ENCODE results near the gene SNED1. TPM values are rescaled to one million over a fixed set of nuclear protein-coding genes. Genes with fewer than 3 reads are reported as not detected.

SNED1 gene
- polyA plus RNA-seq, 3 donors = 0.02 to 3.4 (median 0.12) TPM

DNA sequence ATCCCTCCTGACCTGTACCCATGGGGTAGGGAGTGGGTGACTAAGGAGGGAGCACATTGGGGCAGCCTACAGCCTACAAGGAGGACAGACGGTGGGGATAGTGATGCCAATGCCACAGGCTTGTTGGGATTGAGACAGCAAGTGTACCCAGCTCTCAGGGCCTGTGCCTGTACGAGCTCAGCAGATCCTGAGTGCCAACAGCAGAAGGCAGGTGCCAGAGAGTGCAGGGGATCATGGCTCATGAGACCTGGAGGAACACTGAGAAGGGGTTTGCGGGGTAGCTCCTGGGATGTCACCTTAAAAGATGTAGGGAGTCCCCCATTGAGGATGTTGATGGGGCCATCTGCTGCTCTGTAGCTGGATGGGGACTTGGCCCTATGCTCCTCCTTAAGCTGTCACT lies 10.3 kb upstream of the SNED1 start:
- Mint-ChIP-seq H3K36me3 (no peaks in the 10 kb centered on the region), H3K4me3 (no peak overlapping the region), H3K4me1 (peaks cover 18% of the 10 kb centered on the region), H3K9me3 (peaks cover 0 to 5% (median 2%) of the 10 kb centered on the region in 7 donors), H3K27ac (peak overlapping the region in 2 of 7 donors; percentile 65 to 66), H3K27me3 (ENCODE audit: low read depth in 3 of 3) (peaks cover 10 to 20% (median 11%) of the 10 kb centered on the region in 3 donors)
- Histone ChIP-seq H3K4me2 (replicated peaks; ENCODE audit: extremely low read depth, low read length, poor library complexity, severe bottlenecking) (no peak overlapping the region), H3K27me3 (ENCODE audit: control insufficient read depth in 2 of 2, insufficient read depth in 2 of 2, low read length in 2 of 2) (peaks cover 0 to 5% of the 10 kb centered on the region in 2 donors), H3K4me3 (replicated peaks in 1 of 3; ENCODE audit: low read depth in 2 of 3, low read length in 3 of 3) (no peak overlapping the region), H4K20me1 (ENCODE audit: insufficient read depth, low read length) (no peaks in the 10 kb centered on the region), H3K9ac (ENCODE audit: insufficient read depth, low read length, poor library complexity, severe bottlenecking) (no peak overlapping the region), H3K36me3 (replicated peaks in 1 of 2; ENCODE audit: control insufficient read depth in 1 of 2, insufficient read depth in 2 of 2, low read length in 2 of 2) (no peaks in the 10 kb centered on the region), H2AFZ (ENCODE audit: insufficient read depth, low read depth, low read length, poor library complexity, severe bottlenecking) (no peak overlapping the region), H3K9me3 (replicated peaks in 1 of 2; ENCODE audit: control insufficient read depth in 1 of 2, insufficient read depth in 1 of 2, low read length in 2 of 2) (no peaks in the 10 kb centered on the region), H3K79me2 (ENCODE audit: insufficient read depth, low read length) (no peaks in the 10 kb centered on the region), H3K4me1 (ENCODE audit: control insufficient read depth in 1 of 2, insufficient read depth in 2 of 2, low read length in 2 of 2) (peaks cover 15% of the 10 kb centered on the region in 2 donors), H3K27ac (ENCODE audit: low read depth in 1 of 2, low read length in 2 of 2) (no peak overlapping the region)
- 91% methylated on average over 3 of the region's 3 CpGs for WGBS (ENCODE audit: insufficient coverage)
- no peak for DNase-seq
- no peak for TF ChIP-seq CTCF (IDR thresholded peaks at IDR 0.05)
- intact Hi-C loops (cut with micrococcal nuclease) = no loop called here

- intact Hi-C loops (cut with micrococcal nuclease) = no loop called here
- H3K36me3 ChIP-seq (replicated peaks in 1 of 2; ENCODE audit: control insufficient read depth in 1 of 2, insufficient read depth in 2 of 2, low read length in 2 of 2) = no peaks in the 10 kb centered on the region
- no peak for TF ChIP-seq CTCF (IDR thresholded peaks at IDR 0.05)
- no peak overlapping the region for H3K4me3 Mint-ChIP-seq
- peaks cover 18% of the 10 kb centered on the region for H3K4me1 Mint-ChIP-seq
- H3K4me1 ChIP-seq (ENCODE audit: control insufficient read depth in 1 of 2, insufficient read depth in 2 of 2, low read length in 2 of 2) = peaks cover 15% of the 10 kb centered on the region in 2 donors
- H3K9me3 Mint-ChIP-seq = peaks cover 0 to 5% (median 2%) of the 10 kb centered on the region in 7 donors
- H3K27me3 Mint-ChIP-seq (ENCODE audit: low read depth in 3 of 3) = peaks cover 9 to 18% (median 10%) of the 10 kb centered on the region in 3 donors
- no peaks in the 10 kb centered on the region for H3K79me2 ChIP-seq (ENCODE audit: insufficient read depth, low read length)
- H3K36me3 Mint-ChIP-seq = no peaks in the 10 kb centered on the region
- no peak for DNase-seq
- no peak overlapping the region for H2AFZ ChIP-seq (ENCODE audit: insufficient read depth, low read depth, low read length, poor library complexity, severe bottlenecking)
- H3K4me2 ChIP-seq (replicated peaks; ENCODE audit: extremely low read depth, low read length, poor library complexity, severe bottlenecking) = no peak overlapping the region
- H3K27me3 ChIP-seq (ENCODE audit: control insufficient read depth in 2 of 2, insufficient read depth in 2 of 2, low read length in 2 of 2) = peaks cover 0 to 1% of the 10 kb centered on the region in 2 donors
- no peak overlapping the region for H3K9ac ChIP-seq (ENCODE audit: insufficient read depth, low read length, poor library complexity, severe bottlenecking)
- no peak overlapping the region for H3K27ac ChIP-seq (ENCODE audit: low read depth in 1 of 2, low read length in 2 of 2)
- peak overlapping the region in 1 of 7 donors; percentile 66 for H3K27ac Mint-ChIP-seq
- no peak overlapping the region for H3K4me3 ChIP-seq (replicated peaks in 1 of 3; ENCODE audit: low read depth in 2 of 3, low read length in 3 of 3)
- 96% methylated on average over 6 of the region's 6 CpGs for WGBS (ENCODE audit: insufficient coverage)
- H3K9me3 ChIP-seq (replicated peaks in 1 of 2; ENCODE audit: control insufficient read depth in 1 of 2, insufficient read depth in 1 of 2, low read length in 2 of 2) = no peaks in the 10 kb centered on the region
- no peaks in the 10 kb centered on the region for H4K20me1 ChIP-seq (ENCODE audit: insufficient read depth, low read length)
Observed at GRCh38 chr2:240988571-240989271, 9.7 kb upstream of the SNED1 start.

All from CD14-positive monocyte (primary cell).